Spleen (tissue), 7 donors: ENCODE data around the gene LRMDA.

Experiments used
- CTCF ChIP-seq, 11 experiments: fragments of 200-600 bp in 7 of 11; fragments of 450-650 bp in 4 of 11; sonication (generic) in 4 of 11; IDR thresholded peaks in 8 of 11; conservative IDR thresholded peaks in 3 of 11; 1 replicate in 7 of 11; 2 replicates in 4 of 11; pipeline versions ENCODE4 v1.4.0 to v1.8.0; 2016 to 2021; ENCODE audit warnings: antibody characterized with exemption in 11 of 11, inconsistent platforms in 4 of 11, mild to moderate bottlenecking in 1 of 11
- POLR2AphosphoS5 ChIP-seq, 3 donors: sonication (generic); formaldehyde crosslinking; IDR thresholded peaks; one replicate each; pipeline ENCODE4 v1.5.1; 2017; ENCODE audit warnings: antibody characterized with exemption in 3 of 3
- donor health status: DM: no; HTN: no; CAD: no; lungs with moderate emphysema.
- donor health status: DM: no; HTN: no; CAD: no.
- donor health status: DM: no; HTN: no; CAD: no.

GRCh38 chr10:75540357-75540966, 109.0 kb downstream of the LRMDA start:
- TF ChIP-seq CTCF (IDR thresholded peaks at IDR 0.05 in 8 of 11, conservative IDR thresholded peaks at IDR 0.05 in 3 of 11), result no peak
- TF ChIP-seq POLR2AphosphoS5 (IDR thresholded peaks at IDR 0.05), result no peak
